HepG2 (cell line): ENCODE data around the gene RPL38. TPM values are rescaled to one million over a fixed set of nuclear protein-coding genes. Genes with fewer than 3 reads are reported as not detected.

Experiments used
- ARNTL ChIP-seq: sonication (generic); formaldehyde crosslinking; IDR thresholded peaks from 2 replicates; pipeline ENCODE4 v1.4.0; 2020; ENCODE audit warnings: mild to moderate bottlenecking, missing genetic modification reagents
- BCL3 ChIP-seq: sonication (generic); formaldehyde crosslinking; IDR thresholded peaks from 2 replicates; pipeline ENCODE4 v1.5.1; 2020; ENCODE audit warnings: mild to moderate bottlenecking, missing genetic modification reagents, moderate library complexity
- CBX1 ChIP-seq: IDR thresholded peaks from one replicate; pipeline ENCODE4 v1.6.1; 2016; ENCODE audit warnings: antibody characterized with exemption, low read depth
- DMAP1 ChIP-seq: IDR thresholded peaks from 2 replicates; pipeline ENCODE4 v1.6.1; 2016
- TBX2 ChIP-seq: sonication (generic); formaldehyde crosslinking; IDR thresholded peaks from 2 replicates; pipeline ENCODE4 v1.5.0; 2020; ENCODE audit warnings: missing genetic modification reagents, mild to moderate bottlenecking, borderline replicate concordance
- XRCC5 ChIP-seq: fragments of 200-400 bp; formaldehyde crosslinking; optimal IDR thresholded peaks from 2 replicates; pipeline ENCODE3; 2017; ENCODE audit warnings: mild to moderate bottlenecking, low read length
- ZBED4 ChIP-seq: sonication (generic); formaldehyde crosslinking; IDR thresholded peaks from 2 replicates; pipeline ENCODE4 v1.4.0; 2020; ENCODE audit warnings: missing genetic modification reagents, borderline replicate concordance
- ZFY ChIP-seq: sonication (generic); formaldehyde crosslinking; IDR thresholded peaks from 2 replicates; pipeline ENCODE4 v1.4.0; 2020; ENCODE audit warnings: missing genetic modification reagents
- ZNF44 ChIP-seq: sonication (generic); formaldehyde crosslinking; IDR thresholded peaks from 2 replicates; pipeline ENCODE4 v1.5.1; 2020; ENCODE audit warnings: mild to moderate bottlenecking, missing genetic modification reagents
- ZNF543 ChIP-seq: sonication (generic); formaldehyde crosslinking; IDR thresholded peaks from 2 replicates; pipeline ENCODE4 v1.4.0; 2020; ENCODE audit warnings: mild to moderate bottlenecking, missing genetic modification reagents
- ZNF615 ChIP-seq: sonication (generic); formaldehyde crosslinking; IDR thresholded peaks from 2 replicates; pipeline ENCODE4 v1.5.0; 2020; ENCODE audit warnings: mild to moderate bottlenecking, missing genetic modification reagents, borderline replicate concordance
- ZSCAN9 ChIP-seq: IDR thresholded peaks from 2 replicates; pipeline ENCODE4 v1.6.1; 2016; ENCODE audit warnings: borderline replicate concordance
- polyA plus RNA-seq, 8 experiments: library from polyadenylated mRNA; depleted of rRNA in 3 of 8; stranded (reverse) in 7 of 8; unstranded in 1 of 8; fragments of >200 nt; fragmentation: Illumina TruSeq in 4 of 8; extraction: Trizol in 4 of 8; gene quantifications; 2 replicates each; pipeline versions ENCODE4 v1.2.1 to v1.2.3, GENCODE V29; 2011 to 2016; ENCODE audit warnings: low read depth in 4 of 8, missing spikeins in 1 of 8, mixed read lengths in 1 of 8; ENCODE audit not compliant: insufficient read depth in 1 of 8
- total RNA-seq, 5 experiments: library from RNA; depleted of rRNA; stranded (reverse); fragments of >200 nt; fragmentation: Illumina TruSeq; extraction: Trizol; gene quantifications; 2 replicates each; pipeline ENCODE4 v1.2.3, GENCODE V29; 2016; ENCODE audit warnings: low read depth in 1 of 5
- TF ChIP-seq, protein P1 (sequence below): sonication (generic); formaldehyde crosslinking; IDR thresholded peaks from 2 replicates; pipeline ENCODE4 v1.4.0; 2020; ENCODE audit warnings: missing genetic modification reagents, borderline replicate concordance
- TF ChIP-seq, protein P2 (sequence below): sonication (generic); formaldehyde crosslinking; IDR thresholded peaks from 2 replicates; pipeline ENCODE4 v1.4.0; 2020; ENCODE audit warnings: missing genetic modification reagents

RPL38 gene
- total and polyA plus RNA-seq, 2 of the 13 experiments (the other 11 are each of a cell fraction or from before 2014, with no cell fraction given): 2,370 to 2,372 TPM

DNA sequence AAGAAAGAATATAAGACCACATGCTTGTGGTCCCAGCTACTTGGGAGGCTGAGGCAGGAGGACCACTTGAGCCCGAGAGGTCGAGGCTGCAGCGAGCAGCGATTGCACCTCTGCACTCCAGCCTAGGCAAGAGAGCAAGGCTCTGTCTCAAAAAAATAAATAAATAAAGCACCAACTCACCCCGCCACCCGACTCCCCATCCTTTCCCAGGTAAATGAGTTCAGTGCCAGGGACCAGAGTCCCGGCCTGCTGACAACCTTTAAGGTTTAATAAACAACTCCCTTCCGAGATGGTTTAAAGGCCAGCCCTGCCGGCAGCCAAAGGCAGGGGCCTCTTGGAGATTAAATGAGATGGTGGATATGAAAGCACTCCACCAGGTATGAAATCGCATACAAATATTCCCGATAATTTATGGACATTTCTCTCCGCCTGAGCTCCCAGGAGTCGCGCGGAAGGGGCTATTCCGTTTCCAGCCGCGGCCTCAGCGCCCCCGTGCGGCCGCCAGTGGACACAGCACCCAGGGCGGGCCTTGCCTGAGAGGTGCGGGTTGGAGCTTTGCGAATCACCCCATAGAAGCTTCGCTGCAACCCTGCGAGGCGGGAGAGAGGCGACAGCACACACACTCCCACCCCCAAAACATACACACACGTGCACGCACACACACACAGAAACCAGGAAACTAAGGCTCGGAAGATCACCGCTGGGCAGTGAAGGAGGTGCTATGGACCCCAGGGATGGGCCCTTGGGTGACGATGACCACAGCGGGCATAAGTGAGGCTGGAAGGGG, 4.0 kb upstream of the RPL38 start (continued):
- TF ChIP-seq ARNTL (CRISPR knock-in tag) (no peak), TBX2 (no peak; the same call in 1 of the 2 replicates), ZNF543 (CRISPR knock-in tag) (no peak), ZBED4 (CRISPR knock-in tag) (no peak), ZSCAN9 (CRISPR knock-in tag) (no peak), BCL3 (CRISPR knock-in tag) (no peak), ZNF44 (CRISPR knock-in tag) (peak; percentile 39; the same call in 1 of the 2 replicates), CBX1 (peak; percentile 39), XRCC5 (peak; percentile 95), ZFY (CRISPR knock-in tag) (peak; percentile 23; the same call in 1 of the 2 replicates), ZNF615 (CRISPR knock-in tag) (no peak), DMAP1 (CRISPR knock-in tag) (no peak)
- TF ChIP-seq, protein P1, sequence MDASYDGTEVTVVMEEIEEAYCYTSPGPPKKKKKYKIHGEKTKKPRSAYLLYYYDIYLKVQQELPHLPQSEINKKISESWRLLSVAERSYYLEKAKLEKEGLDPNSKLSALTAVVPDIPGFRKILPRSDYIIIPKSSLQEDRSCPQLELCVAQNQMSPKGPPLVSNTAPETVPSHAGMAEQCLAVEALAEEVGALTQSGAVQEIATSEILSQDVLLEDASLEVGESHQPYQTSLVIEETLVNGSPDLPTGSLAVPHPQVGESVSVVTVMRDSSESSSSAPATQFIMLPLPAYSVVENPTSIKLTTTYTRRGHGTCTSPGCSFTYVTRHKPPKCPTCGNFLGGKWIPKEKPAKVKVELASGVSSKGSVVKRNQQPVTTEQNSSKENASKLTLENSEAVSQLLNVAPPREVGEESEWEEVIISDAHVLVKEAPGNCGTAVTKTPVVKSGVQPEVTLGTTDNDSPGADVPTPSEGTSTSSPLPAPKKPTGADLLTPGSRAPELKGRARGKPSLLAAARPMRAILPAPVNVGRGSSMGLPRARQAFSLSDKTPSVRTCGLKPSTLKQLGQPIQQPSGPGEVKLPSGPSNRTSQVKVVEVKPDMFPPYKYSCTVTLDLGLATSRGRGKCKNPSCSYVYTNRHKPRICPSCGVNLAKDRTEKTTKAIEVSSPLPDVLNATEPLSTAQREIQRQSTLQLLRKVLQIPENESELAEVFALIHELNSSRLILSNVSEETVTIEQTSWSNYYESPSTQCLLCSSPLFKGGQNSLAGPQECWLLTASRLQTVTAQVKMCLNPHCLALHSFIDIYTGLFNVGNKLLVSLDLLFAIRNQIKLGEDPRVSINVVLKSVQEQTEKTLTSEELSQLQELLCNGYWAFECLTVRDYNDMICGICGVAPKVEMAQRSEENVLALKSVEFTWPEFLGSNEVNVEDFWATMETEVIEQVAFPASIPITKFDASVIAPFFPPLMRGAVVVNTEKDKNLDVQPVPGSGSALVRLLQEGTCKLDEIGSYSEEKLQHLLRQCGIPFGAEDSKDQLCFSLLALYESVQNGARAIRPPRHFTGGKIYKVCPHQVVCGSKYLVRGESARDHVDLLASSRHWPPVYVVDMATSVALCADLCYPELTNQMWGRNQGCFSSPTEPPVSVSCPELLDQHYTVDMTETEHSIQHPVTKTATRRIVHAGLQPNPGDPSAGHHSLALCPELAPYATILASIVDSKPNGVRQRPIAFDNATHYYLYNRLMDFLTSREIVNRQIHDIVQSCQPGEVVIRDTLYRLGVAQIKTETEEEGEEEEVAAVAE (CRISPR knock-in tag): no peak
- TF ChIP-seq, protein P2, sequence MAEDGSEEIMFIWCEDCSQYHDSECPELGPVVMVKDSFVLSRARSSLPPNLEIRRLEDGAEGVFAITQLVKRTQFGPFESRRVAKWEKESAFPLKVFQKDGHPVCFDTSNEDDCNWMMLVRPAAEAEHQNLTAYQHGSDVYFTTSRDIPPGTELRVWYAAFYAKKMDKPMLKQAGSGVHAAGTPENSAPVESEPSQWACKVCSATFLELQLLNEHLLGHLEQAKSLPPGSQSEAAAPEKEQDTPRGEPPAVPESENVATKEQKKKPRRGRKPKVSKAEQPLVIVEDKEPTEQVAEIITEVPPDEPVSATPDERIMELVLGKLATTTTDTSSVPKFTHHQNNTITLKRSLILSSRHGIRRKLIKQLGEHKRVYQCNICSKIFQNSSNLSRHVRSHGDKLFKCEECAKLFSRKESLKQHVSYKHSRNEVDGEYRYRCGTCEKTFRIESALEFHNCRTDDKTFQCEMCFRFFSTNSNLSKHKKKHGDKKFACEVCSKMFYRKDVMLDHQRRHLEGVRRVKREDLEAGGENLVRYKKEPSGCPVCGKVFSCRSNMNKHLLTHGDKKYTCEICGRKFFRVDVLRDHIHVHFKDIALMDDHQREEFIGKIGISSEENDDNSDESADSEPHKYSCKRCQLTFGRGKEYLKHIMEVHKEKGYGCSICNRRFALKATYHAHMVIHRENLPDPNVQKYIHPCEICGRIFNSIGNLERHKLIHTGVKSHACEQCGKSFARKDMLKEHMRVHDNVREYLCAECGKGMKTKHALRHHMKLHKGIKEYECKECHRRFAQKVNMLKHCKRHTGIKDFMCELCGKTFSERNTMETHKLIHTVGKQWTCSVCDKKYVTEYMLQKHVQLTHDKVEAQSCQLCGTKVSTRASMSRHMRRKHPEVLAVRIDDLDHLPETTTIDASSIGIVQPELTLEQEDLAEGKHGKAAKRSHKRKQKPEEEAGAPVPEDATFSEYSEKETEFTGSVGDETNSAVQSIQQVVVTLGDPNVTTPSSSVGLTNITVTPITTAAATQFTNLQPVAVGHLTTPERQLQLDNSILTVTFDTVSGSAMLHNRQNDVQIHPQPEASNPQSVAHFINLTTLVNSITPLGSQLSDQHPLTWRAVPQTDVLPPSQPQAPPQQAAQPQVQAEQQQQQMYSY (CRISPR knock-in tag): no peak
